Endothelial cell (in vitro differentiated cells): ENCODE data around the gene CCER1. TPM values are rescaled to one million over a fixed set of nuclear protein-coding genes. Genes with fewer than 3 reads are reported as not detected.
A peak's percentile ranks its signal among the peaks of the same experiment; 100 is the strongest.

Experiments used
- DNase-seq: peaks from one replicate; pipeline ENCODE4 v3.0.0; 2021; ENCODE audit warnings: low spot score
- H3K27ac Mint-ChIP-seq: one replicate; pipeline ENCODE4 v1.8.0; 2021; ENCODE audit warnings: mixed read lengths, inconsistent platforms; ENCODE audit not compliant: unreplicated experiment
- H3K27me3 Mint-ChIP-seq: one replicate; pipeline ENCODE4 v1.8.0; 2021; ENCODE audit warnings: mild to moderate bottlenecking, moderate library complexity, mixed read lengths, inconsistent platforms; ENCODE audit not compliant: unreplicated experiment
- H3K36me3 Mint-ChIP-seq: one replicate; pipeline ENCODE4 v1.8.0; 2021; ENCODE audit warnings: mild to moderate bottlenecking, low read depth, mixed read lengths, inconsistent platforms; ENCODE audit not compliant: unreplicated experiment
- H3K4me1 Mint-ChIP-seq: one replicate; pipeline ENCODE4 v1.8.0; 2021; ENCODE audit warnings: mild to moderate bottlenecking, mixed read lengths, inconsistent platforms; ENCODE audit not compliant: unreplicated experiment
- H3K4me3 Mint-ChIP-seq: one replicate; pipeline ENCODE4 v1.8.0; 2021; ENCODE audit warnings: mild to moderate bottlenecking, mixed read lengths, inconsistent platforms; ENCODE audit not compliant: unreplicated experiment
- H3K9me3 Mint-ChIP-seq: one replicate; pipeline ENCODE4 v1.8.0; 2021; ENCODE audit warnings: mixed read lengths, inconsistent platforms; ENCODE audit not compliant: unreplicated experiment
- CTCF ChIP-seq: fragments of 200-600 bp; sonication (generic); IDR thresholded peaks from one replicate; pipeline ENCODE4 v1.5.0; 2021; ENCODE audit warnings: antibody characterized with exemption; ENCODE audit not compliant: unreplicated experiment
- total RNA-seq: library from RNA; stranded (reverse); fragmentation: NEBNext Ultra II Directional; extraction: Animal tissue kit (Norgen Biotek cat#: 25700); gene quantifications from one replicate; pipeline ENCODE4 v1.2.1, GENCODE V29; 2021; ENCODE audit not compliant: unreplicated experiment

The CCER1 gene
- total RNA-seq, 1 donor from 2014 or later = not detected

GRCh38 chr12:90909069-90909770, 45.8 kb downstream of the CCER1 start:
- DNase-seq = peak; percentile 47
- no peaks in the 10 kb centered on the region for H3K36me3 Mint-ChIP-seq
- no peak overlapping the region for H3K4me3 Mint-ChIP-seq
- peak; percentile 79 for TF ChIP-seq CTCF
- H3K27ac Mint-ChIP-seq = no peak overlapping the region
- H3K4me1 Mint-ChIP-seq = no peaks in the 10 kb centered on the region
- H3K9me3 Mint-ChIP-seq = no peaks in the 10 kb centered on the region
- H3K27me3 Mint-ChIP-seq = no peaks in the 10 kb centered on the region

- no peak for DNase-seq
- Mint-ChIP-seq H3K9me3 (no peaks in the 10 kb centered on the region), H3K27me3 (no peaks in the 10 kb centered on the region), H3K4me1 (no peaks in the 10 kb centered on the region), H3K36me3 (no peaks in the 10 kb centered on the region), H3K4me3 (no peak overlapping the region), H3K27ac (no peak overlapping the region)
- TF ChIP-seq CTCF = no peak
These were observed 46.5 kb downstream of the CCER1 start for GRCh38 chr12:90908465-90908864.

- Mint-ChIP-seq H3K27me3 (no peaks in the 10 kb centered on the region), H3K4me1 (no peaks in the 10 kb centered on the region), H3K9me3 (no peaks in the 10 kb centered on the region), H3K4me3 (no peak overlapping the region), H3K36me3 (no peaks in the 10 kb centered on the region), H3K27ac (no peak overlapping the region)
- DNase-seq = no peak
- no peak for TF ChIP-seq CTCF
These were observed 49.1 kb downstream of the CCER1 start for GRCh38 chr12:90905691-90906370.

- no peak overlapping the region for H3K27ac Mint-ChIP-seq
- DNase-seq = no peak
- no peaks in the 10 kb centered on the region for H3K9me3 Mint-ChIP-seq
These were observed 52.4 kb downstream of the CCER1 start for GRCh38 chr12:90902596-90902995.

More at GRCh38 chr12:90902596-90902995, 52.4 kb downstream of the CCER1 start:
- Mint-ChIP-seq H3K27me3 (peaks cover 1% of the 10 kb centered on the region), H3K4me1 (no peaks in the 10 kb centered on the region), H3K36me3 (no peaks in the 10 kb centered on the region), H3K4me3 (no peak overlapping the region)
- TF ChIP-seq CTCF = no peak

Other genes with a start within 250 kb of the CCER1 start
- gene EPYC, start 49.8 kb upstream of the CCER1 start, total RNA-seq = not detected
- gene KERA, start 102.8 kb upstream of the CCER1 start, total RNA-seq = not detected
- 0.18 TPM for gene LUM, start 156.3 kb upstream of the CCER1 start, total RNA-seq
- not detected for gene DCN, start 227.6 kb upstream of the CCER1 start, total RNA-seq